Measurements from ENCODE around the gene EHBP1L1.

GRCh38 chr11:65555693-65556231 lies 20.1 kb upstream of the EHBP1L1 start:
- no peak for TF ChIP-seq CTCF (IDR thresholded peaks at IDR 0.05; ENCODE audit: borderline replicate concordance, extremely low read depth, low read length, poor library complexity, severe bottlenecking)
- TF ChIP-seq EZH2 (IDR thresholded peaks at IDR 0.05; ENCODE audit: borderline replicate concordance, low read depth, low read length, severe bottlenecking): no peak

All from DND-41 (cell line).